K562 (cell line): ENCODE measurements around the gene PSMB7. TPM values are rescaled to one million over a fixed set of nuclear protein-coding genes. Genes with fewer than 3 reads are reported as not detected.

Source experiments
- ATAC-seq: fragments of 200-7000 bp; cut with Tn5 transposase; 3 replicates; pipeline ENCODE4 v1.9.1; 2020; ENCODE audit warnings: moderate library complexity
- BruUV-seq: library from RNA; stranded (reverse); fragments of 400-500 nt; replicated peaks from 2 replicates; lab custom pipeline; 2021; lab: Mats Ljungman, UMichigan
- CTCF ChIA-PET: fragments of 300-600 bp; formaldehyde crosslinking; extraction: SDS; loops from one replicate; lab custom pipeline; 2021; ENCODE audit warnings: low intra/inter-chr PET ratio; lab: Yijun Ruan, JAX
- POLR2A ChIA-PET: fragments of 300-600, 350-650 bp; sonication (Branson Sonifier 250); formaldehyde crosslinking; extraction: SDS; loops from one replicate; lab custom pipeline; 2021; ENCODE audit warnings: antibody characterized with exemption, inconsistent platforms; lab: Yijun Ruan, JAX
- DNase-seq, 4 experiments: peaks; one replicate each; pipeline versions ENCODE4 v3.0.0 to v3.0.0-alpha.2; 2011 to 2018; ENCODE audit warnings: low spot score in 3 of 4, mixed read lengths in 3 of 4; ENCODE audit errors: extremely low read depth in 1 of 4
- FAIRE-seq: peaks from 2 replicates; lab custom pipeline; 2011; peaks lifted over from hg19 to GRCh38; lab: Jason Lieb, UNC
- H2AFZ ChIP-seq: 2 replicates; pipeline ENCODE4 v1.6.0; 2011; ENCODE audit warnings: low read depth, low read length, control low read depth, inconsistent platforms
- H3K27ac ChIP-seq: fragments of 200-600 bp; 3 replicates; pipeline ENCODE4 v1.8.0; 2011; ENCODE audit warnings: low read depth, mild to moderate bottlenecking, control low read depth, inconsistent platforms, low read length, moderate library complexity, mixed read lengths; ENCODE audit errors: extremely low read depth
- H3K27me3 ChIP-seq, 2 experiments: fragments of 300-600 bp in 1 of 2; 2 replicates in 1 of 2; 3 replicates in 1 of 2; pipeline versions ENCODE4 v1.6.0 to v1.8.0; 2011; ENCODE audit warnings: inconsistent platforms in 2 of 2, low read length in 2 of 2, mild to moderate bottlenecking in 1 of 2, mixed read lengths in 1 of 2, moderate library complexity in 1 of 2; ENCODE audit not compliant: control insufficient read depth in 2 of 2, insufficient read depth in 2 of 2
- H3K36me3 ChIP-seq: fragments of 300-600 bp; 3 replicates; pipeline ENCODE4 v1.8.0; 2011; ENCODE audit warnings: mild to moderate bottlenecking, low read length, inconsistent platforms; ENCODE audit not compliant: control insufficient read depth, insufficient read depth
- H3K4me1 ChIP-seq, 2 experiments: fragments of 200-600 bp in 1 of 2; replicated peaks in 1 of 2; 2 replicates in 1 of 2; 3 replicates in 1 of 2; pipeline versions ENCODE4 v1.5.1 to v1.8.0; 2011; ENCODE audit warnings: inconsistent platforms in 2 of 2, low read length in 2 of 2, mild to moderate bottlenecking in 1 of 2, mixed read lengths in 1 of 2, moderate library complexity in 1 of 2; ENCODE audit not compliant: control insufficient read depth in 2 of 2, insufficient read depth in 2 of 2
- H3K4me2 ChIP-seq: 2 replicates; pipeline ENCODE4 v1.6.1; 2011; ENCODE audit warnings: low read length, control low read depth, inconsistent platforms, mixed read lengths; ENCODE audit not compliant: insufficient read depth
- H3K4me3 ChIP-seq: fragments of 200-600 bp; sonication (generic), shearing (Covaris generic); 2 replicates; pipeline ENCODE4 v1.5.1; 2016; ENCODE audit warnings: control low read depth, inconsistent platforms
- H3K79me2 ChIP-seq: fragments of 200-600 bp; 3 replicates; pipeline ENCODE4 v1.8.0; 2011; ENCODE audit warnings: low read length, inconsistent platforms; ENCODE audit not compliant: control insufficient read depth, insufficient read depth
- H3K9ac ChIP-seq, 2 experiments: 2 replicates each; pipeline versions ENCODE4 v1.6.0 to v1.6.1; 2011; ENCODE audit warnings: low read depth in 2 of 2, low read length in 2 of 2, control low read depth in 1 of 2, inconsistent platforms in 1 of 2, mild to moderate bottlenecking in 1 of 2, mixed read lengths in 1 of 2; ENCODE audit not compliant: insufficient read depth in 1 of 2
- H3K9me1 ChIP-seq: one replicate; pipeline ENCODE4 v1.6.0; 2011; ENCODE audit warnings: inconsistent platforms, mild to moderate bottlenecking, low read length, moderate library complexity; ENCODE audit not compliant: control insufficient read depth, insufficient read depth
- H3K9me3 ChIP-seq: replicated peaks from 2 replicates; pipeline ENCODE4 v1.5.1; 2011; ENCODE audit warnings: low read depth, low read length, inconsistent platforms; ENCODE audit not compliant: control insufficient read depth, insufficient read depth
- H4K20me1 ChIP-seq: replicated peaks from 2 replicates; pipeline ENCODE4 v1.6.1; 2011; ENCODE audit warnings: low read length, inconsistent platforms, mixed read lengths; ENCODE audit not compliant: control insufficient read depth, insufficient read depth
- CBFA2T3 ChIP-seq: fragments of 450-650 bp; IDR thresholded peaks from 2 replicates; pipeline ENCODE4 v1.6.1; 2017
- ETS1 ChIP-seq: conservative IDR thresholded peaks from 2 replicates; pipeline ENCODE4 v1.6.1; 2011; ENCODE audit warnings: low read depth, mild to moderate bottlenecking, low read length; ENCODE audit not compliant: control insufficient read depth
- NRF1 ChIP-seq, 2 experiments: fragments of 450-650 bp; IDR thresholded peaks in 1 of 2; conservative IDR thresholded peaks in 1 of 2; 2 replicates each; pipeline ENCODE4 v1.6.1; 2014; ENCODE audit warnings: mild to moderate bottlenecking in 2 of 2
- POU5F1 ChIP-seq: fragments of 150-350 bp; IDR thresholded peaks from 2 replicates; pipeline ENCODE4 v1.6.1; 2014; ENCODE audit warnings: borderline replicate concordance, low read length, low read depth, mild to moderate bottlenecking; ENCODE audit not compliant: partially characterized antibody
- YBX1 ChIP-seq: fragments of 450-650 bp; IDR thresholded peaks from 2 replicates; pipeline ENCODE4 v1.7.1; 2016; ENCODE audit warnings: mild to moderate bottlenecking
- ZNF318 ChIP-seq, 2 experiments: fragments of 450-650 bp; IDR thresholded peaks; 2 replicates each; pipeline ENCODE4 v1.6.1; 2016; ENCODE audit warnings: mild to moderate bottlenecking in 2 of 2, borderline replicate concordance in 1 of 2, low read depth in 1 of 2, moderate library complexity in 1 of 2
- ZNF668 ChIP-seq: fragments of 250-450 bp; sonication (Bioruptor Pico); IDR thresholded peaks from 2 replicates; pipeline ENCODE4 v1.8.0; 2022; ENCODE audit warnings: mild to moderate bottlenecking, inconsistent platforms
- WGBS: fragments of 100-300 bp; shearing (Covaris generic); methylation state at CpG from one replicate; pipeline ENCODE4 v1.1.6; 2016; ENCODE audit warnings: low coverage, mixed read lengths; ENCODE audit not compliant: insufficient coverage; ENCODE audit errors: missing lambda C conversion rate; 5-methylcytosine and 5-hydroxymethylcytosine counted together
- in situ Hi-C: fragments of 300-500 bp; cut with MboI; formaldehyde crosslinking; loops from 4 replicates; pipeline ENCODE4 v1.15.0; 2018; ENCODE audit warnings: inconsistent platforms, mixed read lengths
- intact Hi-C: fragments of 100-400 bp; cut with micrococcal nuclease; formaldehyde crosslinking; loops from 2 replicates; pipeline ENCODE4 v1.14.2; 2022
- polyA plus RNA-seq, 8 experiments: library from polyadenylated mRNA; depleted of rRNA in 4 of 8; stranded (reverse) in 5 of 8; unstranded in 3 of 8; fragments of >200 nt; fragmentation: Nextera tagmentation in 2 of 8; fragmentation: Illumina TruSeq in 1 of 8; extraction: Ambion mirVana in 2 of 8; extraction: Trizol in 1 of 8; gene quantifications; 2 replicates each; pipeline versions ENCODE4 v1.2.1 to v1.2.3, GENCODE V29; 2011 to 2014; ENCODE audit warnings: inconsistent platforms in 1 of 8, missing spikeins in 1 of 8
- total RNA-seq, 7 experiments: library from RNA; depleted of rRNA in 6 of 7; stranded (reverse); fragments of >200 nt in 6 of 7; fragmentation: Illumina TruSeq in 2 of 7; extraction: Trizol in 2 of 7; gene quantifications; 2 replicates each; pipeline versions ENCODE4 v1.2.1 to v1.2.3, GENCODE V29; 2011 to 2021; ENCODE audit warnings: low replicate concordance in 1 of 7

The PSMB7 gene
- total and polyA plus RNA-seq, 9 of the 15 experiments (the other 6 are each of a cell fraction or from before 2014, with no cell fraction given): 321 to 978 (median 407) TPM

GRCh38 chr9:124347968-124348358, 67.3 kb downstream of the PSMB7 start (continued):
- TF ChIP-seq NRF1 (conservative IDR thresholded peaks at IDR 0.05 in 1 of 2, IDR thresholded peaks at IDR 0.05 in 1 of 2): no peak
- TF ChIP-seq YBX1: no peak
- TF ChIP-seq ZNF668 (CRISPR knock-in tag): no peak
- TF ChIP-seq ETS1: no peak
- no peak for TF ChIP-seq POU5F1

- no peak; the same call in 1 of the 3 replicates for ATAC-seq
- H3K9ac ChIP-seq: peak overlapping the region in 1 of 2 experiments; percentile 5; a peak in 2 of 4 replicates
- no peaks in the 10 kb centered on the region for H3K27me3 ChIP-seq
- H3K4me3 ChIP-seq: no peak overlapping the region
- no peak for FAIRE-seq
- peaks cover 0 to 34% of the 10 kb centered on the region in 2 experiments; a peak in 3 of 5 replicates for H3K4me1 ChIP-seq
- peak in 1 of 4 experiments; percentile 15 for DNase-seq
- H4K20me1 ChIP-seq: peaks cover 4% of the 10 kb centered on the region; the same call in 1 of the 2 replicates
- no peaks in the 10 kb centered on the region for H3K79me2 ChIP-seq
- BruUV-seq: no TSS peak
- 55% methylated on average over 24 of the region's 26 CpGs for WGBS
- in situ Hi-C loops (no loop called here), intact Hi-C loops (no loop called here)
- POLR2A ChIA-PET: interaction anchor here (0.6 to 1.0 kb wide), 5 partner anchors 11 to 312 kb away, joined by 3 read pairs; no protein-coding TSS in a partner anchor
- peaks cover 3% of the 10 kb centered on the region for H3K9me1 ChIP-seq
- peak; percentile 44 for TF ChIP-seq CBFA2T3
- TF ChIP-seq ZNF318 (IDR thresholded peaks at IDR 0.05; ENCODE audit: borderline replicate concordance in 1 of 2, low read depth in 1 of 2): no peak
- CTCF ChIA-PET: no interaction called here
- H3K4me2 ChIP-seq: no peak overlapping the region
- peaks cover 64% of the 10 kb centered on the region for H3K36me3 ChIP-seq
- no peaks in the 10 kb centered on the region for H3K9me3 ChIP-seq
- H2AFZ ChIP-seq: no peak overlapping the region
- no peak overlapping the region for H3K27ac ChIP-seq
Observed at GRCh38 chr9:124347206-124347967, 67.9 kb downstream of the PSMB7 start.
